Measurements from ENCODE around the gene DDX10. TPM values are rescaled to one million over a fixed set of nuclear protein-coding genes. Genes with fewer than 3 reads are reported as not detected.
"Not testable (repeated sequence)": the region's sequence is repeated elsewhere in the genome, so short reads cannot be mapped to it uniquely, and the experiment has no call there.

The DDX10 gene
- polyA plus RNA-seq, 1 of the 3 experiments (the other 2 are of a cell fraction): 35.8 TPM

DNA sequence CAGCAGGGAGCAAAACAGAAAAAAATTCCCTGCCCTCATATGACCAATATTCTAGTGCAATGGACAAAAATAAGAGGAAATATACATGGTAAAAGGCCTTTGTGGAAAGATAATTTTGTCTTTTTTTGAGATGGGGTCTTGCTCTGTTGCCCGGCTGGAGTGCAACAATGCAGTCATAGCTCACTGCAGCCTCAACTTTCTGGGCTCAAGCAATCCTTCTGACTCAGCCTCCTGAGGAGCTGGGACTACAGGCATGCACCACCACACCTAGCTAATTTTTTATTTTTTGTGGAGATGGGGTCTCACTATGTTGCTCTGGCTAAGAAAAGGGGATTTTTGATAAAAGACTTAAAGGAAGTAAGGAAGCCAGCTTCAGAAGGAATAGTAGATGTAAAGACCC is 25.7 kb upstream of the DDX10 start:
- Histone ChIP-seq H3K4me1 (ENCODE audit: control insufficient read depth in 1 of 2, insufficient read depth in 2 of 2, low read depth in 1 of 2, low read length in 1 of 2) (no peaks in the 10 kb centered on the region), H3K79me2 (ENCODE audit: insufficient read depth) (no peaks in the 10 kb centered on the region), H3K36me3 (replicated peaks in 1 of 2; ENCODE audit: control insufficient read depth in 1 of 2, insufficient read depth in 2 of 2, low read length in 1 of 2) (no peaks in the 10 kb centered on the region), H3K27ac (ENCODE audit: low read depth in 2 of 2, low read length in 1 of 2) (no peak overlapping the region), H3K4me3 (ENCODE audit: low read depth in 2 of 2, low read length in 1 of 2) (no peak overlapping the region), H4K20me1 (ENCODE audit: insufficient read depth) (no peaks in the 10 kb centered on the region), H3F3A (replicated peaks; ENCODE audit: insufficient read depth) (no peaks in the 10 kb centered on the region), H3K9me2 (no peaks in the 10 kb centered on the region), H2AFZ (ENCODE audit: low read depth) (no peak overlapping the region), H3K9me3 (no peaks in the 10 kb centered on the region), H3K27me3 (ENCODE audit: insufficient read depth) (no peaks in the 10 kb centered on the region), H3K9ac (no peak overlapping the region), H3K4me2 (no peak overlapping the region)
- no peak for DNase-seq
- 100% methylated on average over 1 of the region's 1 CpG for WGBS (ENCODE audit: low lambda C conversion rate)
- CTCF ChIA-PET: no interaction called here
- POLR2A ChIA-PET: no interaction called here
- TF ChIP-seq, protein P1, sequence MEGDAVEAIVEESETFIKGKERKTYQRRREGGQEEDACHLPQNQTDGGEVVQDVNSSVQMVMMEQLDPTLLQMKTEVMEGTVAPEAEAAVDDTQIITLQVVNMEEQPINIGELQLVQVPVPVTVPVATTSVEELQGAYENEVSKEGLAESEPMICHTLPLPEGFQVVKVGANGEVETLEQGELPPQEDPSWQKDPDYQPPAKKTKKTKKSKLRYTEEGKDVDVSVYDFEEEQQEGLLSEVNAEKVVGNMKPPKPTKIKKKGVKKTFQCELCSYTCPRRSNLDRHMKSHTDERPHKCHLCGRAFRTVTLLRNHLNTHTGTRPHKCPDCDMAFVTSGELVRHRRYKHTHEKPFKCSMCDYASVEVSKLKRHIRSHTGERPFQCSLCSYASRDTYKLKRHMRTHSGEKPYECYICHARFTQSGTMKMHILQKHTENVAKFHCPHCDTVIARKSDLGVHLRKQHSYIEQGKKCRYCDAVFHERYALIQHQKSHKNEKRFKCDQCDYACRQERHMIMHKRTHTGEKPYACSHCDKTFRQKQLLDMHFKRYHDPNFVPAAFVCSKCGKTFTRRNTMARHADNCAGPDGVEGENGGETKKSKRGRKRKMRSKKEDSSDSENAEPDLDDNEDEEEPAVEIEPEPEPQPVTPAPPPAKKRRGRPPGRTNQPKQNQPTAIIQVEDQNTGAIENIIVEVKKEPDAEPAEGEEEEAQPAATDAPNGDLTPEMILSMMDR (IDR thresholded peaks at IDR 0.05): no peak
- TF ChIP-seq YY1 (IDR thresholded peaks at IDR 0.05; ENCODE audit: low read depth) (no peak), MXI1 (IDR thresholded peaks at IDR 0.05; ENCODE audit: low read depth, low read length) (no peak), RFX5 (IDR thresholded peaks at IDR 0.05; ENCODE audit: low read length) (no peak), FOXM1 (IDR thresholded peaks at IDR 0.05; ENCODE audit: low read depth) (no peak), FOXJ3 (CRISPR knock-in tag; IDR thresholded peaks at IDR 0.05) (no peak), CHD2 (IDR thresholded peaks at IDR 0.05; ENCODE audit: low read length, partially characterized antibody) (no peak), TCF12 (IDR thresholded peaks at IDR 0.05) (no peak), TEAD4 (IDR thresholded peaks at IDR 0.05; ENCODE audit: borderline replicate concordance, insufficient read depth) (no peak), NRF1 (IDR thresholded peaks at IDR 0.05; ENCODE audit: low read depth, low read length) (no peak)
- TF ChIP-seq, protein P2, sequence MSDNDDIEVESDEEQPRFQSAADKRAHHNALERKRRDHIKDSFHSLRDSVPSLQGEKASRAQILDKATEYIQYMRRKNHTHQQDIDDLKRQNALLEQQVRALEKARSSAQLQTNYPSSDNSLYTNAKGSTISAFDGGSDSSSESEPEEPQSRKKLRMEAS (IDR thresholded peaks at IDR 0.05; ENCODE audit: low read depth): no peak
- TF ChIP-seq, protein P3, sequence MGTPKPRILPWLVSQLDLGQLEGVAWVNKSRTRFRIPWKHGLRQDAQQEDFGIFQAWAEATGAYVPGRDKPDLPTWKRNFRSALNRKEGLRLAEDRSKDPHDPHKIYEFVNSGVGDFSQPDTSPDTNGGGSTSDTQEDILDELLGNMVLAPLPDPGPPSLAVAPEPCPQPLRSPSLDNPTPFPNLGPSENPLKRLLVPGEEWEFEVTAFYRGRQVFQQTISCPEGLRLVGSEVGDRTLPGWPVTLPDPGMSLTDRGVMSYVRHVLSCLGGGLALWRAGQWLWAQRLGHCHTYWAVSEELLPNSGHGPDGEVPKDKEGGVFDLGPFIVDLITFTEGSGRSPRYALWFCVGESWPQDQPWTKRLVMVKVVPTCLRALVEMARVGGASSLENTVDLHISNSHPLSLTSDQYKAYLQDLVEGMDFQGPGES (IDR thresholded peaks at IDR 0.05; ENCODE audit: low read depth, low read length): no peak
- TF ChIP-seq, protein P4, sequence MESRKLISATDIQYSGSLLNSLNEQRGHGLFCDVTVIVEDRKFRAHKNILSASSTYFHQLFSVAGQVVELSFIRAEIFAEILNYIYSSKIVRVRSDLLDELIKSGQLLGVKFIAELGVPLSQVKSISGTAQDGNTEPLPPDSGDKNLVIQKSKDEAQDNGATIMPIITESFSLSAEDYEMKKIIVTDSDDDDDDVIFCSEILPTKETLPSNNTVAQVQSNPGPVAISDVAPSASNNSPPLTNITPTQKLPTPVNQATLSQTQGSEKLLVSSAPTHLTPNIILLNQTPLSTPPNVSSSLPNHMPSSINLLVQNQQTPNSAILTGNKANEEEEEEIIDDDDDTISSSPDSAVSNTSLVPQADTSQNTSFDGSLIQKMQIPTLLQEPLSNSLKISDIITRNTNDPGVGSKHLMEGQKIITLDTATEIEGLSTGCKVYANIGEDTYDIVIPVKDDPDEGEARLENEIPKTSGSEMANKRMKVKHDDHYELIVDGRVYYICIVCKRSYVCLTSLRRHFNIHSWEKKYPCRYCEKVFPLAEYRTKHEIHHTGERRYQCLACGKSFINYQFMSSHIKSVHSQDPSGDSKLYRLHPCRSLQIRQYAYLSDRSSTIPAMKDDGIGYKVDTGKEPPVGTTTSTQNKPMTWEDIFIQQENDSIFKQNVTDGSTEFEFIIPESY (IDR thresholded peaks at IDR 0.05; ENCODE audit: borderline replicate concordance, low read depth): no peak
- TF ChIP-seq, protein P5, sequence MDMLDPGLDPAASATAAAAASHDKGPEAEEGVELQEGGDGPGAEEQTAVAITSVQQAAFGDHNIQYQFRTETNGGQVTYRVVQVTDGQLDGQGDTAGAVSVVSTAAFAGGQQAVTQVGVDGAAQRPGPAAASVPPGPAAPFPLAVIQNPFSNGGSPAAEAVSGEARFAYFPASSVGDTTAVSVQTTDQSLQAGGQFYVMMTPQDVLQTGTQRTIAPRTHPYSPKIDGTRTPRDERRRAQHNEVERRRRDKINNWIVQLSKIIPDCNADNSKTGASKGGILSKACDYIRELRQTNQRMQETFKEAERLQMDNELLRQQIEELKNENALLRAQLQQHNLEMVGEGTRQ (IDR thresholded peaks at IDR 0.05; ENCODE audit: borderline replicate concordance, low read depth, low read length): no peak

DNA sequence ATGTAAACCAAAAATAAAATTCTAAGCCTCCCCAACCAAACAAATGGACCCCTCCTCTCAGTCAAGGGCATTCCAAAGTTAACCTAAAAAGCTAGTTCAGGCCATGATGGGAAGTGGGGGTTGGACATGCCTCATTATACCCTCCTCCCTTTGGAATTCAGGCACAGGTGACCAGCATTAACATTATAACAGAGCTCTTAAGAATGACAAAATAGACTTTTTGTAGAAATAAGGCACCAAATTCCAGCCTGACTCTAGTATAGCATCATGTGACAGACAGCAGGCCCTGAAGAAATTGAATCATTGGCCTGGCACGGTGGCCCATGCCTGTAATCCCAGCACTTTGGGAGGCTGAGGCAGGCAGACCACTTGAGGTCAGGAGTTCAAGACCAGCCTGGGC is 23.1 kb upstream of the DDX10 start:
- H3K36me3 ChIP-seq (replicated peaks in 1 of 2; ENCODE audit: control insufficient read depth in 1 of 2, insufficient read depth in 2 of 2, low read length in 1 of 2); DNase-seq; H3K4me1 ChIP-seq (ENCODE audit: control insufficient read depth in 1 of 2, insufficient read depth in 2 of 2, low read depth in 1 of 2, low read length in 1 of 2); H3K4me2 ChIP-seq; H3K9me3 ChIP-seq; POLR2A ChIA-PET; H3K9me2 ChIP-seq; H3K27me3 ChIP-seq (ENCODE audit: insufficient read depth); H3K79me2 ChIP-seq (ENCODE audit: insufficient read depth); H3K4me3 ChIP-seq (ENCODE audit: low read depth in 2 of 2, low read length in 1 of 2); H2AFZ ChIP-seq (ENCODE audit: low read depth); H3F3A ChIP-seq (replicated peaks; ENCODE audit: insufficient read depth); H3K9ac ChIP-seq; H4K20me1 ChIP-seq (ENCODE audit: insufficient read depth); H3K27ac ChIP-seq (ENCODE audit: low read depth in 2 of 2, low read length in 1 of 2): not testable (repeated sequence)
- 55% methylated on average over 1 of the region's 1 CpG for WGBS (ENCODE audit: low lambda C conversion rate)
- CTCF ChIA-PET: interaction anchor here (1.6 kb wide), 1 partner anchor 523 kb away, joined by 3 read pairs; no protein-coding TSS in a partner anchor

All from SK-N-SH (cell line).